NCI-H146 treated with DMSO at 0.1 percent for 48 hours (cell line): ENCODE data around the gene PIWIL4.

Experiments used
- DNase-seq: peaks from one replicate; lab custom pipeline; 2025; ENCODE audit not compliant: unreplicated experiment; lab: John Stamatoyannopoulos, UW

The PIWIL4 gene

GRCh38 chr11:94661444-94661843 lies 94.3 kb downstream of the PIWIL4 start:
- no peak for DNase-seq

GRCh38 chr11:94662065-94662779 lies 95.1 kb downstream of the PIWIL4 start:
- no peak for DNase-seq

- no peak for DNase-seq
Observed at GRCh38 chr11:94662846-94663390, 95.8 kb downstream of the PIWIL4 start.

- peak; percentile 5 for DNase-seq
Observed at GRCh38 chr11:94664346-94664745, 97.2 kb downstream of the PIWIL4 start.

- DNase-seq, result no peak
Observed at GRCh38 chr11:94665116-94665659, 98.0 kb downstream of the PIWIL4 start.

GRCh38 chr11:94666792-94667721 lies 99.9 kb downstream of the PIWIL4 start:
- no peak for DNase-seq

GRCh38 chr11:94668212-94668793 lies 101.1 kb downstream of the PIWIL4 start:
- DNase-seq, result no peak

- DNase-seq, result no peak
Observed at GRCh38 chr11:94669023-94669422, 101.9 kb downstream of the PIWIL4 start.
